K562 (cell line): ENCODE results near the gene AGO3. TPM values are rescaled to one million over a fixed set of nuclear protein-coding genes. Genes with fewer than 3 reads are reported as not detected.
"Not testable (repeated sequence)": the region's sequence is repeated elsewhere in the genome, so short reads cannot be mapped to it uniquely, and the experiment has no call there.

ENCODE experiments used
- ATAC-seq: fragments of 200-7000 bp; cut with Tn5 transposase; 3 replicates; pipeline ENCODE4 v1.9.1; 2020; ENCODE audit warnings: moderate library complexity
- BruUV-seq: library from RNA; stranded (reverse); fragments of 400-500 nt; replicated peaks from 2 replicates; lab custom pipeline; 2021; lab: Mats Ljungman, UMichigan
- CTCF ChIA-PET: fragments of 300-600 bp; formaldehyde crosslinking; extraction: SDS; loops from one replicate; lab custom pipeline; 2021; ENCODE audit warnings: low intra/inter-chr PET ratio; lab: Yijun Ruan, JAX
- POLR2A ChIA-PET: fragments of 300-600, 350-650 bp; sonication (Branson Sonifier 250); formaldehyde crosslinking; extraction: SDS; loops from one replicate; lab custom pipeline; 2021; ENCODE audit warnings: antibody characterized with exemption, inconsistent platforms; lab: Yijun Ruan, JAX
- DNase-seq, 4 experiments: peaks; one replicate each; pipeline versions ENCODE4 v3.0.0 to v3.0.0-alpha.2; 2011 to 2018; ENCODE audit warnings: low spot score in 3 of 4, mixed read lengths in 3 of 4; ENCODE audit errors: extremely low read depth in 1 of 4
- FAIRE-seq: peaks from 2 replicates; lab custom pipeline; 2011; peaks lifted over from hg19 to GRCh38; lab: Jason Lieb, UNC
- H2AFZ ChIP-seq: 2 replicates; pipeline ENCODE4 v1.6.0; 2011; ENCODE audit warnings: low read depth, low read length, control low read depth, inconsistent platforms
- H3K27ac ChIP-seq: fragments of 200-600 bp; 3 replicates; pipeline ENCODE4 v1.8.0; 2011; ENCODE audit warnings: low read depth, mild to moderate bottlenecking, control low read depth, inconsistent platforms, low read length, moderate library complexity, mixed read lengths; ENCODE audit errors: extremely low read depth
- H3K27me3 ChIP-seq, 2 experiments: fragments of 300-600 bp in 1 of 2; 2 replicates in 1 of 2; 3 replicates in 1 of 2; pipeline versions ENCODE4 v1.6.0 to v1.8.0; 2011; ENCODE audit warnings: inconsistent platforms in 2 of 2, low read length in 2 of 2, mild to moderate bottlenecking in 1 of 2, mixed read lengths in 1 of 2, moderate library complexity in 1 of 2; ENCODE audit not compliant: control insufficient read depth in 2 of 2, insufficient read depth in 2 of 2
- H3K36me3 ChIP-seq: fragments of 300-600 bp; 3 replicates; pipeline ENCODE4 v1.8.0; 2011; ENCODE audit warnings: mild to moderate bottlenecking, low read length, inconsistent platforms; ENCODE audit not compliant: control insufficient read depth, insufficient read depth
- H3K4me1 ChIP-seq, 2 experiments: fragments of 200-600 bp in 1 of 2; replicated peaks in 1 of 2; 2 replicates in 1 of 2; 3 replicates in 1 of 2; pipeline versions ENCODE4 v1.5.1 to v1.8.0; 2011; ENCODE audit warnings: inconsistent platforms in 2 of 2, low read length in 2 of 2, mild to moderate bottlenecking in 1 of 2, mixed read lengths in 1 of 2, moderate library complexity in 1 of 2; ENCODE audit not compliant: control insufficient read depth in 2 of 2, insufficient read depth in 2 of 2
- H3K4me2 ChIP-seq: 2 replicates; pipeline ENCODE4 v1.6.1; 2011; ENCODE audit warnings: low read length, control low read depth, inconsistent platforms, mixed read lengths; ENCODE audit not compliant: insufficient read depth
- H3K4me3 ChIP-seq: fragments of 200-600 bp; sonication (generic), shearing (Covaris generic); 2 replicates; pipeline ENCODE4 v1.5.1; 2016; ENCODE audit warnings: control low read depth, inconsistent platforms
- H3K79me2 ChIP-seq: fragments of 200-600 bp; 3 replicates; pipeline ENCODE4 v1.8.0; 2011; ENCODE audit warnings: low read length, inconsistent platforms; ENCODE audit not compliant: control insufficient read depth, insufficient read depth
- H3K9ac ChIP-seq, 2 experiments: 2 replicates each; pipeline versions ENCODE4 v1.6.0 to v1.6.1; 2011; ENCODE audit warnings: low read depth in 2 of 2, low read length in 2 of 2, control low read depth in 1 of 2, inconsistent platforms in 1 of 2, mild to moderate bottlenecking in 1 of 2, mixed read lengths in 1 of 2; ENCODE audit not compliant: insufficient read depth in 1 of 2
- H3K9me1 ChIP-seq: one replicate; pipeline ENCODE4 v1.6.0; 2011; ENCODE audit warnings: inconsistent platforms, mild to moderate bottlenecking, low read length, moderate library complexity; ENCODE audit not compliant: control insufficient read depth, insufficient read depth
- H3K9me3 ChIP-seq: replicated peaks from 2 replicates; pipeline ENCODE4 v1.5.1; 2011; ENCODE audit warnings: low read depth, low read length, inconsistent platforms; ENCODE audit not compliant: control insufficient read depth, insufficient read depth
- H4K20me1 ChIP-seq: replicated peaks from 2 replicates; pipeline ENCODE4 v1.6.1; 2011; ENCODE audit warnings: low read length, inconsistent platforms, mixed read lengths; ENCODE audit not compliant: control insufficient read depth, insufficient read depth
- EHMT2 ChIP-seq: fragments of 450-650 bp; IDR thresholded peaks from 2 replicates; pipeline ENCODE4 v1.6.1; 2018; ENCODE audit warnings: antibody characterized with exemption
- HDAC8 ChIP-seq: fragments of 450-650 bp; IDR thresholded peaks from 2 replicates; pipeline ENCODE4 v1.6.1; 2016; ENCODE audit warnings: mild to moderate bottlenecking, missing genetic modification characterization, moderate library complexity, missing compliant biosample characterization
- LCOR ChIP-seq: sonication (generic); formaldehyde crosslinking; IDR thresholded peaks from 2 replicates; pipeline ENCODE4 v1.8.0; 2022; ENCODE audit warnings: mild to moderate bottlenecking, missing genetic modification reagents
- SMARCA5 ChIP-seq: fragments of 450-650 bp; IDR thresholded peaks from 2 replicates; pipeline ENCODE4 v1.6.1; 2016
- ZNF121 ChIP-seq: sonication (generic); formaldehyde crosslinking; conservative IDR thresholded peaks from 2 replicates; pipeline ENCODE4 v1.8.0; 2022; ENCODE audit warnings: missing genetic modification reagents
- ZNF140 ChIP-seq: fragments of 250-450 bp; sonication (Bioruptor Pico); IDR thresholded peaks from 2 replicates; pipeline ENCODE4 v1.8.0; 2021; ENCODE audit warnings: moderate library complexity, mild to moderate bottlenecking, inconsistent platforms
- WGBS: fragments of 100-300 bp; shearing (Covaris generic); methylation state at CpG from one replicate; pipeline ENCODE4 v1.1.6; 2016; ENCODE audit warnings: low coverage, mixed read lengths; ENCODE audit not compliant: insufficient coverage; ENCODE audit errors: missing lambda C conversion rate; 5-methylcytosine and 5-hydroxymethylcytosine counted together
- in situ Hi-C: fragments of 300-500 bp; cut with MboI; formaldehyde crosslinking; loops from 4 replicates; pipeline ENCODE4 v1.15.0; 2018; ENCODE audit warnings: inconsistent platforms, mixed read lengths
- intact Hi-C: fragments of 100-400 bp; cut with micrococcal nuclease; formaldehyde crosslinking; loops from 2 replicates; pipeline ENCODE4 v1.14.2; 2022
- polyA plus RNA-seq, 8 experiments: library from polyadenylated mRNA; depleted of rRNA in 4 of 8; stranded (reverse) in 5 of 8; unstranded in 3 of 8; fragments of >200 nt; fragmentation: Nextera tagmentation in 2 of 8; fragmentation: Illumina TruSeq in 1 of 8; extraction: Ambion mirVana in 2 of 8; extraction: Trizol in 1 of 8; gene quantifications; 2 replicates each; pipeline versions ENCODE4 v1.2.1 to v1.2.3, GENCODE V29; 2011 to 2014; ENCODE audit warnings: inconsistent platforms in 1 of 8, missing spikeins in 1 of 8
- total RNA-seq, 7 experiments: library from RNA; depleted of rRNA in 6 of 7; stranded (reverse); fragments of >200 nt in 6 of 7; fragmentation: Illumina TruSeq in 2 of 7; extraction: Trizol in 2 of 7; gene quantifications; 2 replicates each; pipeline versions ENCODE4 v1.2.1 to v1.2.3, GENCODE V29; 2011 to 2021; ENCODE audit warnings: low replicate concordance in 1 of 7
- TF ChIP-seq, protein P1 (sequence below): IDR thresholded peaks from 2 replicates; pipeline ENCODE4 v1.6.1; 2016; ENCODE audit warnings: missing genetic modification characterization, missing compliant biosample characterization
- TF ChIP-seq, protein P2 (sequence below): fragments of 450-650 bp; formaldehyde crosslinking; IDR thresholded peaks from 2 replicates; pipeline ENCODE4 v1.4.0; 2020; ENCODE audit warnings: mild to moderate bottlenecking, moderate library complexity
- TF ChIP-seq, protein P3 (sequence below): IDR thresholded peaks from 2 replicates; pipeline ENCODE4 v1.6.1; 2014; ENCODE audit warnings: antibody characterized with exemption

The AGO3 gene
- total and polyA plus RNA-seq, 9 of the 15 experiments (the other 6 are each of a cell fraction or from before 2014, with no cell fraction given), result 4.5 to 41.5 (median 22.7) TPM

DNA sequence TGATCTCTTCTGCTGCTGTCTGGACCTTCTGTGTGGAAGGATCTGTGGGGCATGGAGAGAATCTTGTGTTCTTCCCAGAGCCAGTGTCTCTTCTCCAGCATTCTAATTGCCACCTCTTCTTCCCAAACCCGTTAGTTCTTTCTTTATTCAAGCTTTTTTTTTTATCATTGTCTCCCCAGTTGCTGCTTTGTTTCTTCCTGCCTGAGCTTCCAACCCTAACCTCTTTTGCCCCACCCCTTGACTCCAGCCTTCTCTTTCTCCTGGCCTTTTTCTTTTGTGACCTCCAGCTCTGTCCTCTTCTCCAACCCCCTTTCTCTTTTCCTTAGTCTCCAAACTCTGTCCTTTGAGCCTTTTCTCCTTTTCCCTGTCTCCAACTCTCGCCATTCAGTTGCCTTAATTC lies 43.4 kb upstream of the AGO3 start (continued):
- TF ChIP-seq, protein P1, sequence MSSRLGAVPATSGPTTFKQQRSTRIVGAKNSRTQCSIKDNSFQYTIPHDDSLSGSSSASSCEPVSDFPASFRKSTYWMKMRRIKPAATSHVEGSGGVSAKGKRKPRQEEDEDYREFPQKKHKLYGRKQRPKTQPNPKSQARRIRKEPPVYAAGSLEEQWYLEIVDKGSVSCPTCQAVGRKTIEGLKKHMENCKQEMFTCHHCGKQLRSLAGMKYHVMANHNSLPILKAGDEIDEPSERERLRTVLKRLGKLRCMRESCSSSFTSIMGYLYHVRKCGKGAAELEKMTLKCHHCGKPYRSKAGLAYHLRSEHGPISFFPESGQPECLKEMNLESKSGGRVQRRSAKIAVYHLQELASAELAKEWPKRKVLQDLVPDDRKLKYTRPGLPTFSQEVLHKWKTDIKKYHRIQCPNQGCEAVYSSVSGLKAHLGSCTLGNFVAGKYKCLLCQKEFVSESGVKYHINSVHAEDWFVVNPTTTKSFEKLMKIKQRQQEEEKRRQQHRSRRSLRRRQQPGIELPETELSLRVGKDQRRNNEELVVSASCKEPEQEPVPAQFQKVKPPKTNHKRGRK (tag), result peak; percentile 29; the same call in 1 of the 2 replicates
- TF ChIP-seq EHMT2, result peak; percentile 50
- TF ChIP-seq ZNF140 (CRISPR knock-in tag), result no peak

DNA sequence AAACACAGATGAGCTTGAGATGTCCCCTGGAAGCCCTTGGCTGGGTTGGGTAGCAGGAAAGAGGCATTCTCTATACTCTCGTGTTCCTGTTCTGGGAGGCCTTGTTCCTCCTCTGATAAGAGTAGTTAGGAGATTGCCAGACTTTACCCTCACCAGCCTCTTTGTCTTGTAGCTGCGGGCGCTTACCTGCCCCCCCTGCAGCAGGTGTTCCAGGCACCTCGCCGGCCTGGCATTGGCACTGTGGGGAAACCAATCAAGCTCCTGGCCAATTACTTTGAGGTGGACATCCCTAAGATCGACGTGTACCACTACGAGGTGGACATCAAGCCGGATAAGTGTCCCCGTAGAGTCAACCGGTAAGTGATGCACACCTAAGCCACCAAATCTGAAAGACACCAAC lies 42.6 kb upstream of the AGO3 start:
- Histone ChIP-seq H3K9me1 (peaks cover 6% of the 10 kb centered on the region), H3K4me1 (peaks cover 28 to 50% of the 10 kb centered on the region in 2 experiments), H3K4me3 (no peak overlapping the region), H3K79me2 (peaks cover 70% of the 10 kb centered on the region), H3K27ac (no peak overlapping the region), H2AFZ (no peak overlapping the region), H4K20me1 (peaks cover 23% of the 10 kb centered on the region), H3K27me3 (no peaks in the 10 kb centered on the region), H3K36me3 (peaks cover 46% of the 10 kb centered on the region), H3K9me3 (no peaks in the 10 kb centered on the region), H3K9ac (peak overlapping the region in 1 of 2 experiments; percentile 53; a peak in 2 of 4 replicates), H3K4me2 (no peak overlapping the region)
- FAIRE-seq, result no peak
- TF ChIP-seq, protein P2, sequence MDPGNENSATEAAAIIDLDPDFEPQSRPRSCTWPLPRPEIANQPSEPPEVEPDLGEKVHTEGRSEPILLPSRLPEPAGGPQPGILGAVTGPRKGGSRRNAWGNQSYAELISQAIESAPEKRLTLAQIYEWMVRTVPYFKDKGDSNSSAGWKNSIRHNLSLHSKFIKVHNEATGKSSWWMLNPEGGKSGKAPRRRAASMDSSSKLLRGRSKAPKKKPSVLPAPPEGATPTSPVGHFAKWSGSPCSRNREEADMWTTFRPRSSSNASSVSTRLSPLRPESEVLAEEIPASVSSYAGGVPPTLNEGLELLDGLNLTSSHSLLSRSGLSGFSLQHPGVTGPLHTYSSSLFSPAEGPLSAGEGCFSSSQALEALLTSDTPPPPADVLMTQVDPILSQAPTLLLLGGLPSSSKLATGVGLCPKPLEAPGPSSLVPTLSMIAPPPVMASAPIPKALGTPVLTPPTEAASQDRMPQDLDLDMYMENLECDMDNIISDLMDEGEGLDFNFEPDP (CRISPR knock-in tag), result no peak
- no peak for TF ChIP-seq HDAC8 (tag)
- no peak for TF ChIP-seq SMARCA5
- TF ChIP-seq LCOR (CRISPR knock-in tag), result no peak
- TF ChIP-seq ZNF121 (CRISPR knock-in tag), result no peak
- TF ChIP-seq, protein P3, sequence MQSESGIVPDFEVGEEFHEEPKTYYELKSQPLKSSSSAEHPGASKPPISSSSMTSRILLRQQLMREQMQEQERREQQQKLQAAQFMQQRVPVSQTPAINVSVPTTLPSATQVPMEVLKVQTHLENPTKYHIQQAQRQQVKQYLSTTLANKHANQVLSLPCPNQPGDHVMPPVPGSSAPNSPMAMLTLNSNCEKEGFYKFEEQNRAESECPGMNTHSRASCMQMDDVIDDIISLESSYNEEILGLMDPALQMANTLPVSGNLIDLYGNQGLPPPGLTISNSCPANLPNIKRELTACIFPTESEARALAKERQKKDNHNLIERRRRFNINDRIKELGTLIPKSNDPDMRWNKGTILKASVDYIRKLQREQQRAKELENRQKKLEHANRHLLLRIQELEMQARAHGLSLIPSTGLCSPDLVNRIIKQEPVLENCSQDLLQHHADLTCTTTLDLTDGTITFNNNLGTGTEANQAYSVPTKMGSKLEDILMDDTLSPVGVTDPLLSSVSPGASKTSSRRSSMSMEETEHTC, result no peak
- ATAC-seq, result no peak
- ChIA-PET POLR2A (interaction anchor here (1.5 kb wide), 1 partner anchor 25 kb away, joined by 4 read pairs; no protein-coding TSS in a partner anchor), CTCF (no interaction called here)
- DNase-seq, result peak in 1 of 4 experiments; percentile 5
- in situ Hi-C loops (no loop called here), intact Hi-C loops (loop anchor here (10.0 kb wide), 1 partner anchor 437 kb away; the partner anchor contains the start of gene EVA1B)
- BruUV-seq, result TSS peak; percentile 2
- 89% methylated on average over 11 of the region's 11 CpGs for WGBS

DNA sequence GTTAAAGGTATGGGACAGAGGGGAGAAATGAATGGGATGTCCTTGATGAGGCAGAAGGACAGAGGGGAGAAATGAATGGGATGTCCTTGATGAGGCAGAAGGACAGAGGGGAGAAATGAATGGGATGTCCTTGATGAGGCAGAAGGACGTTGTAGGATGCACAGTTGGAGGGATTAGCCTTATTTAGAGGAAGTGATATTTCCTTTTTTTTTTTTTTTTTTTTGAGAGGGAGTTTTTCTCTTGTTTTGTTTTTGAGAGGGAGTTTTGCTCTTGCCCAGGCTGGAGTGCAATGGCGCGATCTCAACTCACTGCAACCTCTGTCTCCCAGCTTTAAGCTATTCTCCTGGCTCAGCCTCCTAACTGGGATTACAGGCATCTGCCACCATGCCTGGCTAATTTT lies 41.9 kb upstream of the AGO3 start:
- H3K4me3 ChIP-seq, H3K9me1 ChIP-seq, BruUV-seq, H3K9me3 ChIP-seq, H3K9ac ChIP-seq, H2AFZ ChIP-seq, in situ Hi-C loops, DNase-seq, CTCF ChIA-PET, H3K27me3 ChIP-seq, H3K27ac ChIP-seq, FAIRE-seq, H3K4me2 ChIP-seq, ATAC-seq: not testable (repeated sequence)
- Histone ChIP-seq H3K79me2 (peaks cover 62% of the 10 kb centered on the region), H3K36me3 (peaks cover 53% of the 10 kb centered on the region), H3K4me1 (peaks cover 28 to 47% of the 10 kb centered on the region in 2 experiments), H4K20me1 (peaks cover 28% of the 10 kb centered on the region)
- WGBS, result 75% methylated on average over 3 of the region's 3 CpGs
- POLR2A ChIA-PET, result interaction anchor here (0.6 kb wide), 1 partner anchor 239 kb away, joined by 3 read pairs; no protein-coding TSS in a partner anchor
- intact Hi-C loops, result loop anchor here (10.0 kb wide), 1 partner anchor 436 kb away; the partner anchor contains the start of gene EVA1B
